Measurements from ENCODE around the gene PIEZO2. TPM values are rescaled to one million over a fixed set of nuclear protein-coding genes. Genes with fewer than 3 reads are reported as not detected.

PIEZO2 gene
- total and polyA plus RNA-seq, 2 donors (not counting 1 experiment from before 2014, with no cell fraction given), result not detected

GRCh38 chr18:11091746-11092145, 57.6 kb downstream of the PIEZO2 start:
- H3K4me2 ChIP-seq (replicated peaks; ENCODE audit: low read depth, low read length, poor library complexity, severe bottlenecking), result no peak overlapping the region
- H3K36me3 ChIP-seq (replicated peaks in 1 of 2; ENCODE audit: control extremely low read depth in 1 of 2, control insufficient read depth in 1 of 2, extremely low read depth in 1 of 2, insufficient read depth in 2 of 2, low read length in 1 of 2), result no peaks in the 10 kb centered on the region
- no peak for TF ChIP-seq CTCF (IDR thresholded peaks at IDR 0.05)
- TF ChIP-seq EZH2 (IDR thresholded peaks at IDR 0.05; ENCODE audit: borderline replicate concordance, insufficient read depth, low read depth, low read length, poor library complexity, severe bottlenecking), result no peak
- ATAC-seq (ENCODE audit: low read depth) (no peak), DNase-seq (no peak)
- CTCF ChIA-PET, result no interaction called here
- H3K27me3 Mint-ChIP-seq, result peaks cover 9% of the 10 kb centered on the region
- no peak overlapping the region for H3K4me3 ChIP-seq (ENCODE audit: control extremely low read depth in 1 of 5, extremely low read depth in 1 of 5, insufficient read depth in 1 of 5, low read depth in 2 of 5, low read length in 4 of 5)
- H2AFZ ChIP-seq (ENCODE audit: insufficient read depth, low read depth, low read length, poor library complexity, severe bottlenecking), result no peak overlapping the region
- no peak overlapping the region for H3K9ac ChIP-seq (ENCODE audit: low read length)
- H4K20me1 ChIP-seq (ENCODE audit: control insufficient read depth, insufficient read depth, low read length, poor library complexity, severe bottlenecking), result no peaks in the 10 kb centered on the region
- no peaks in the 10 kb centered on the region for H3K4me1 Mint-ChIP-seq
- no peak overlapping the region for H3K27ac ChIP-seq (ENCODE audit: low read length in 2 of 2)
- H3K79me2 ChIP-seq (ENCODE audit: control insufficient read depth, insufficient read depth, low read length), result no peaks in the 10 kb centered on the region
- H3K9me3 ChIP-seq (ENCODE audit: control extremely low read depth in 1 of 3, control insufficient read depth in 2 of 3, insufficient read depth in 1 of 3, low read length in 2 of 3), result peaks cover 0 to 5% (median 0%) of the 10 kb centered on the region in 3 donors
- H3K4me3 Mint-ChIP-seq, result no peak overlapping the region
- no peak overlapping the region for H3K27ac Mint-ChIP-seq
- H3K4me1 ChIP-seq (ENCODE audit: control insufficient read depth in 2 of 2, insufficient read depth in 2 of 2, low read length in 2 of 2), result no peaks in the 10 kb centered on the region
- POLR2A ChIA-PET, result no interaction called here
- no peaks in the 10 kb centered on the region for H3K9me3 Mint-ChIP-seq (ENCODE audit: insufficient read depth)
- peaks cover 0 to 2% (median 0%) of the 10 kb centered on the region in 4 experiments for H3K27me3 ChIP-seq (replicated peaks in 1 of 4; ENCODE audit: control extremely low read depth in 1 of 4, control insufficient read depth in 3 of 4, insufficient read depth in 4 of 4, low read length in 3 of 4)
- intact Hi-C loops (cut with micrococcal nuclease), result no loop called here
- 66% methylated on average over 3 of the region's 6 CpGs for WGBS (ENCODE audit: insufficient coverage)

GRCh38 chr18:11089931-11090715, 59.2 kb downstream of the PIEZO2 start:
- Mint-ChIP-seq H3K4me1 (no peaks in the 10 kb centered on the region), H3K27ac (no peak overlapping the region), H3K27me3 (peaks cover 12% of the 10 kb centered on the region), H3K9me3 (ENCODE audit: insufficient read depth) (no peaks in the 10 kb centered on the region), H3K4me3 (no peak overlapping the region)
- no peak overlapping the region for H3K4me3 ChIP-seq (ENCODE audit: control extremely low read depth in 1 of 5, extremely low read depth in 1 of 5, insufficient read depth in 1 of 5, low read depth in 2 of 5, low read length in 4 of 5)
- H3K27me3 ChIP-seq (replicated peaks in 1 of 4; ENCODE audit: control extremely low read depth in 1 of 4, control insufficient read depth in 3 of 4, insufficient read depth in 4 of 4, low read length in 3 of 4), result peaks cover 0 to 2% (median 0%) of the 10 kb centered on the region in 4 experiments
- H2AFZ ChIP-seq (ENCODE audit: insufficient read depth, low read depth, low read length, poor library complexity, severe bottlenecking), result no peak overlapping the region
- WGBS (ENCODE audit: insufficient coverage), result 29% methylated on average over 2 of the region's 9 CpGs
- ChIA-PET CTCF (no interaction called here), POLR2A (no interaction called here)
- no peak overlapping the region for H3K4me2 ChIP-seq (replicated peaks; ENCODE audit: low read depth, low read length, poor library complexity, severe bottlenecking)
- no peaks in the 10 kb centered on the region for H3K4me1 ChIP-seq (ENCODE audit: control insufficient read depth in 2 of 2, insufficient read depth in 2 of 2, low read length in 2 of 2)
- no peaks in the 10 kb centered on the region for H3K36me3 ChIP-seq (replicated peaks in 1 of 2; ENCODE audit: control extremely low read depth in 1 of 2, control insufficient read depth in 1 of 2, extremely low read depth in 1 of 2, insufficient read depth in 2 of 2, low read length in 1 of 2)
- intact Hi-C loops (cut with micrococcal nuclease), result no loop called here
- ATAC-seq (ENCODE audit: low read depth) (no peak), DNase-seq (no peak)
- H3K9me3 ChIP-seq (ENCODE audit: control extremely low read depth in 1 of 3, control insufficient read depth in 2 of 3, insufficient read depth in 1 of 3, low read length in 2 of 3), result no peaks in the 10 kb centered on the region
- TF ChIP-seq CTCF (IDR thresholded peaks at IDR 0.05) (no peak), EZH2 (IDR thresholded peaks at IDR 0.05; ENCODE audit: borderline replicate concordance, insufficient read depth, low read depth, low read length, poor library complexity, severe bottlenecking) (no peak)
- H3K9ac ChIP-seq (ENCODE audit: low read length), result no peak overlapping the region
- no peaks in the 10 kb centered on the region for H3K79me2 ChIP-seq (ENCODE audit: control insufficient read depth, insufficient read depth, low read length)
- no peaks in the 10 kb centered on the region for H4K20me1 ChIP-seq (ENCODE audit: control insufficient read depth, insufficient read depth, low read length, poor library complexity, severe bottlenecking)
- H3K27ac ChIP-seq (ENCODE audit: low read length in 2 of 2), result no peak overlapping the region

Data from B cell (primary cell).